ENCODE results near the gene ZNF552. TPM values are rescaled to one million over a fixed set of nuclear protein-coding genes. Genes with fewer than 3 reads are reported as not detected.
"Not testable (repeated sequence)": the region's sequence is repeated elsewhere in the genome, so short reads cannot be mapped to it uniquely, and the experiment has no call there.

ZNF552 gene
- total RNA-seq, 1 donor from 2014 or later = 3.0 TPM

DNA sequence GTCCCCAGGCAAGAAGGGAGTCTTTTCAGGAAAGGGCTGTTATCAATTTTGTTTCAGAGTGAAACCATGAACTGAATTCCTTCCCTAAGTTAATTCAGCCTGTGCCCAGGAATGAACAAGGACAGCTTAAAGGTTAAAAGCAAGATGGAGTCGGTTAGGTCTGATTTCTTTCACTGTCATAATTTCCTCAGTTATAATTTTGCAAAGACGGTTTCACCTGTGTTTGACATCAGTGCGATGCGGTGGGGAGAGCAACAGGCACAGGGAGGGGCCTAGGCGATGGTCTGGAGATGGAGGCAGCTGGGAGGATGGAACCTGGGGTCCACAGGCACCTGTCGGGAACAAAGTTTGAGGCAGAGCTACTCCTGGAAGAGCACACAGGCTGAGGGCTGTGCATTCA is 5.9 kb upstream of the ZNF552 start:
- intact Hi-C loops (cut with DNase I) = no loop called here
- no peak for DNase-seq (ENCODE audit: low spot score)

DNA sequence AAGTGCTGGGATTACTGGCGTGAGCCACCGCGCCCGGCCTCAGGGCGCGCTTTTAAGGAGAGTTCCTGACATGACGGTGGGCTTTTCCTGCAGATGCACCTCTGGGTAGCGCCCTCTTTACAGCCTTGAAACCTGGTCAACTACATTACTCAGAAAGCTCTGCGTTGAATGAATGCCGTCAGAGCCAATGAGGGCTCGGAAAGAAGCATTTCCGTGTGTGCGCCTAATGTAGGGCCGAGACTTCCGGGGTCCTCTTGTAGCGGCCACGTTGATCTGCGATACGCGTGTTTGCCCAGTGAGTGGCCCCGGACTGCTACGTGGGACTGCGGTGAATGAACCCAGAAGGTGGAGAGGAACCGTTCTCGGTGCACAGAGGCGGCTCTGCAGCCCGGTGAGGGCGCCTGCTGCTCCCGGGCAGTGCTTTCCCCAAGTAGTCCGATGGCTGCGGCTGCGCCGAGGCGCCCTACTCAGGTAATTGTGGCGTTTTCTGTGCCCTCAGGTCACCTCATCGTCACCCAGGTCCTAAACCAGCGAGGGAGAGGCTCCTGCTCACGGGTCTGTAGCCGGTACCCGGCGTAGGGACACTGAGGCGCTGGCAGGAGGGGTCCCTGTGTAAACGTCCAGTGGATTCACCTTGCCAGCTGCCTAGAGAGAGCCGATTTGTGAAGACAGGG is 4.9 kb upstream of the ZNF552 start:
- intact Hi-C loops (cut with DNase I) = no loop called here
- peak; percentile 89 for DNase-seq (ENCODE audit: low spot score)

DNA sequence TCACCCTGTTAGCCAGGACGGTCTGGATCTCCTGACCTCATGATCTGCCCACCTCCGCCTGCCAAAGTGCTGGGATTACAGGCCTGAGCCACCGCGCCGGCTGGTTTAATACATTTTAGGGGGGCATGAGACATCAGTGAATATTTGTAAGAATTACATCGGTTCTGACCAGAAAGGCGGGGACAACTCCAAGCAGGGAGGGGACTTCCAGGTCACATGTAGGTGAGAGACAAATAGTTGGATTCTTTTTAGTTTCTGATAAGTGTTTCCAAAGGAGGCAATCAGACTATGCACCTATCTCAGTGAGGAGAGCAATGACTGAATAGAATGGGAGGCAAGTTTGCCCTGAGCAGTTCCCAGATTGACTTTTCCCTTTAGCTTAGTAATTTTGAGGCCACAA is 3.7 kb upstream of the ZNF552 start:
- intact Hi-C loops (cut with DNase I) = no loop called here

DNA sequence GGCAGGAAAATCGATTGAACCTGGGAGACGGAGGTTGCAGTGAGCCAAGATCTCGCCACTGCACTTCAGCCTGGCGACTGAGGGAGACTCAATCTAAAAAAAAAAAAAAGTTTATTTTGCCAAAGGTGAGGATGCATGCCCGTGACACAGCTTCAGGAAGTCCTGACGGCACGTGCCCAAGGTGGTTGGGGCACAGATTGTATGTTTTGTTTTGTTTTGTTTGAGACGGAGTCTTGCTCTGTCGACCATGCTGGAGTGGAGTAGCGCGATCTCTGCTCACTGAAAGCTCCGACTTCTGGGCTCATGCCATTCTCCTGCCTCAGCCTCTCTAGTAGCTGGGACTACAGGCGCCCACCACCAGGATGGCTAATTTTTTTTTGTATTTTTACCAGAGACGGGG is 3.3 kb upstream of the ZNF552 start:
- intact Hi-C loops (cut with DNase I) = no loop called here

More for the DNA sequence above, 3.7 kb upstream of the ZNF552 start:
- no peak for DNase-seq (ENCODE audit: low spot score)

DNA sequence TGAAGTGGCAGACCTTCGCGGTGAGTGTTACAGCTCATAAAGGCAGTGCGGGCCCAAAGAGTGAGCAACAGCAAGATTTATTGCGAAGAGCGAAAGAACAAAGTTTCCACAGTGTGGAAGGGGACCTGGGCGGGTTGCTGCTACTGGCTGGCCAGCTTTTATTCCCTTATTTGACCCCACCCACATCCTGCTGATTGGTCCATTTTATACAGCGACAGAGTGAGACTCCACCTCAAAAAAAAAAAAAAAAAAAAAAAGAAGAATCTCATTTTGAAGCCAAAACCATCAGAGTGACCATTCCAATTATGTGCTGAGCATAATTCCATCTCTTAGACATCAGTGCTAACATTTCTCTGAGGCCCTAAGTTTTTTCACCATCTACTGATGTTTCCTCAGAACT is 1.9 kb upstream of the ZNF552 start:
- no peak for DNase-seq (ENCODE audit: low spot score)
- intact Hi-C loops (cut with DNase I) = no loop called here

More for the DNA sequence above, 3.3 kb upstream of the ZNF552 start:
- DNase-seq (ENCODE audit: low spot score) = no peak

DNA sequence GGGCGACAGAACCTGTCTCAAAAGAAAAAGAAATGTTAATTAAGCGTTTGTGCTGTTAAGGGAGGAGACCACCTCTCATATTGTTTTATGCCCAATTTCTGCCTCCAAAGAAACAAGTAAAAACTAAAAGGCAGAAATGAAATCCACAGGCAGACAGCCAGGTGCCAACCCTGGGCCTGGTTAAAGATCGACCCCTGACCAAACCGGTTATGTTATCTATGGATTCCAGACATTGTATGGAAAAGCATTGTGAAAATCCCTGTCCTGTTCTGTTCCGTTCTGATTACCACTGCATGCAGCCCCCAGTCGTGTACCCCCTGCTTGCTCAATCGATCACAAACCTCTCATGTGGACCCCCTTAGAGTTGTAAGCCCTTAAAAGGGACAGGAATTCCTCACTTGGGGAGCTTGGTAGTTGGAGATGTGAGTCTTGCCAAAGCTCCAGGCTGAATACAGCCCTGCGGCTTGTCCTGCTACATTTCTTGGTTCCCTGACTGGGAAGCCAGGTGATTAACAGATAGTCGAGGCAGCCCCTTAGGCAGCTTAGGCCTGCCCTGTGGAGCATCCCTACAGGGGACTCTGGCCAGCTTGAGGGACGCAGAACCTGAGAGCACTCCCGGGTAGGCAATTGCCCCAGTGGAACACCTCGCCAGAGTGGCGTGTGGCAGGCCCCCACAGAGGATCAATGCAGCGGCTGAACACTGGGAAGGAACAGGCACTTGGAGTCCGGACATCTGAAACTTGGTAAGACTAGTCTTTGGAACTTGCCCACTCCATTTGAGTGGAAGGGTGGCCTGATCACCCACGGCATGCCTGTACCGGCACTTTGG is 748 bp upstream of the ZNF552 start:
- no peak for DNase-seq (ENCODE audit: low spot score)
- intact Hi-C loops (cut with DNase I) = loop anchor here (2.0 kb wide), 1 partner anchor 69 kb away; the partner anchor contains the start of gene ZNF776

DNA sequence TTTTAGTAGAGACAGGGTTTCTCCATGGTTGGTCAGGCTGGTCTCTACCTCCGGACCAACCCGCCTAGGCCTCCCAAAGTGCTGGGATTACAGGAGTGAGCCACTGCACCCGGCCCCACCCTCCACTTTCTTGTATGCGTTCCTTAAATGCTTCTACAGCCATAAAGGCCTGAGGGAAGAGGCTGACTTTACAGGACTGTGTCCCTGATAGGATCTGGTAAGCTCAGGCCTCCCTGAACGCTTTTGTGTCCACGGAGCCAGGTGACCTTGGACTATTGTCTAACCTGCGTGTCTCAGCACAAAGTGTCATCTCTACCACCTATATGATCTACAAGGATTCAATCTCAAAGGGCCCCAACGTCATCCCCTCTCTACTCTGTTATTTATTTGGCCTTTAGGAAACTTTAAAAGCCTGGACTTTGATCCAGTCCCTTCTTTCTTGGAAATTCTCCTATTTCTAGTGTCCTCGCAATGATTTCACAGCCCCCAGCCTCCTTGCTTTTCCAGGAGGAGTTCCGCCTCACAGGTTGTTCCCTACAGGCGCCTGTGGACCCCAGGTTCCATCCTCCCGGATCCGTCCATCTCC is 701 bp downstream of the ZNF552 start:
- intact Hi-C loops (cut with DNase I) = loop anchor here (2.0 kb wide), 1 partner anchor 67 kb away; the partner anchor contains the start of gene ZNF776

DNA sequence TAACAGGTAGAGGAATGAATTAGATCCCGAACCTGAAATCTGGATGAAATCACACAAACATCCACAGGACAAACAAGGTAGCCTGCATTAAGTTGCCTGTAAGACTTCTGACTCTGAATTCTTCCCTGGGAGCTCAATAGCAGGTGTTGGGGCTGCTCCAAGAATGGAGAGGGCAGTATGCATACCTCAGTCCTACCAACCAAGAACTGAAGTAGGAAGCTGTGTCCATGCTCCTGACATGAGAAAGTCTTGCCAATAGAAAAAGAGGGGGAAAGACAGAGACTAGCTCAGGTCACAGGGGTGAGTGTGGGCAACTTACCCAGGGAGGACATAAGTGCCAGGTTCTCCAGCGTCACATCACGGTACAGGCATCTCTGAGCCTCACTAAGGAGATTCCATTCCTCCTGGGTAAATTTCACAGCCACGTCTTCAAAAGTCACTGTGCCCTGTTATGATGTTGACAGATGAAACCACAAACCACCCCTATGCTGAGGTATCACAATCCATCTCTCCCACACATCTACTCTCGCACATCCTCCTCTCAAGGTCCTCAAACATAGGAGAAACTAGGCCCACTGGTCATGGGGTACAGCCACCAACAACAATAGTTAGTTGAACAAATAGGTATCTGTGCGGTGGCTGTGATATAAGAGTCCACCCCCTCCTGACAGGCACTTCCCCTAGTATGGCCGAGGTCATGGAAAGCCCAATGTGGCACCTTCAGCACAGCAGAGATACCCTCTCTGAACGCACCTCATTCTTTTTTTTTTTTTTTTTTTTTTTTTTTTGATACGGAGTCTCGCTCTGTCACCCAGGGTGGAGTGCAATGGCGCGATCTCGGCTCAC is 1.5 kb downstream of the ZNF552 start:
- intact Hi-C loops (cut with DNase I) = not testable (repeated sequence)

More for the DNA sequence above, 701 bp downstream of the ZNF552 start:
- no peak for DNase-seq (ENCODE audit: low spot score)

DNA sequence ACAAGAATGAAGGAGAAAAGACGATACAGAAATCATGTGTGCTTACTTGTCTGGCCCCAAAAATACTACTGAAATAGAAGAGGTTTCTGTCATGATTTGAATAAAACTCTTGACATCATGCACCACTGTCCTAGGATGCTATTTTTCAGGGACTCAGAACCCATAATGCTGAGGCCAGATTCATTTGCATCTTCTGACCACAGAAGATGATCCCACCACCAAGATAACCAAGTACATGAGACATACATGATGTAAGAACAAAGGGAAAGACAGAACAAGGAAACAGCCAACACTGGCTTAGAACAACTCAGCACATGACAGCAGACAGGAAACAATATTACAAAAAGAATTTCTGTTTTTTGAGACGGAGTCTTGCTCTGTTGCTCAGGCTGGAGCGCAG is 2.5 kb downstream of the ZNF552 start:
- intact Hi-C loops (cut with DNase I) = no loop called here
- DNase-seq (ENCODE audit: low spot score) = no peak

More for the DNA sequence above, 1.5 kb downstream of the ZNF552 start:
- not testable (repeated sequence) for DNase-seq (ENCODE audit: low spot score)

DNA sequence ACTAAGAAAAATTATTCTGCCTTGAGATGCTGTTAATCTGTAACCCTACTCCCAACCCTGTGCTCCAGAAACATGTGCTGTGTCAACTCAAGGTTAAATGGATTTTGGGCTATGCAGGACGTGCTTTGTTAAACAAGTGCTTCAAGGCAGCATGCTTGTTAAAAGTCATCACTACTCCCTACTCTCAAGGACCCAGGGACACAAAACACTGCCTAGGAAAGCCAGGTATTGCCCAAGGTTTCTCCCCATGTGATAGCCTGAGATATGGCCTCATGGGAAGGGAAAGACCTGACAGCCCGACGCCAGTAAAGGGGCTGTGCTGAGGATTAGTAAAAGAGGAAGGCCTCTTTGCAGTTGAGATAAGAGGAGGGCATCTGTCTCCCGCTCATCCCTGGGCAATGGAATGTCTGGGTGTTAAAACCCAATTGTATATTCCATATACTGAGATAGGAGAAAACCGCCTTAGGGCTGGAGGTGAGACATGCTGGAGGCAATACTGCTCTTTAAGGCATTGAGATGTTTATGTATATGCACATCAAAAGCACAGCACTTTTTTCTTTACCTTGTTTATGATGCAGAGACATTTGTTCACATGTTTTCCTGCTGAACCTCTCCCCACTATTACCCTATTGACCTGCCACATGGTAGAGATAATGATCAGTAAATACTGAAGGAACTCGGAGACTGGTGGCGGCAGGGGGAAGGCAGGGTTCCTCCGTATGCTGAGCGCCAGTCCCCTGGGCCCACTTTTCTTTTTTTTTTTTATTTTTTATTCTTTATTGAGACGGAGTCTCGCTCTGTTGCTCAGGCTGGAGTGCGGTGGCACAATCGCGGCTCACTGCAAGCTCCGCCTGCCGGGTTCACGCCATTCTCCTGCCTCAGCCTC is 4.1 kb downstream of the ZNF552 start:
- DNase-seq (ENCODE audit: low spot score); intact Hi-C loops (cut with DNase I): not testable (repeated sequence)

DNA sequence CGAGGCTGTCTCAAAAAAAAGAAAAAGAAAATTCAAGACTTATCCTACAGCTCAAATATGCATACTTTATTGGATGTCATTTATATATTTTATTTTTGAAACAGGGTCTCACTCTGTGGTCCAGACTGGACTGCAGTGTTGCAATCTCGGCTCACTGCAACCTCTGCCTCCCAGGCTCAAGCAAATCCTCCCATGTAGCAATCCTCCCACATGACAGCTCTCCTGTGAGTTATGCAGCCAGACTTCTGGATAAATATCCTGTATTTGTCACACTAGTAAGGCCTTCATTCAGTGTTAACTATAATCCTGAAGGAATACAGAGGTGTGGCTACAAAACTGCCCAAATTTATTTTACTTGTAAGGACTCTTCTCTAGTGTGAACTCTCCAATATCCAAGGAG is 7.2 kb downstream of the ZNF552 start:
- intact Hi-C loops (cut with DNase I) = no loop called here
- no peak for DNase-seq (ENCODE audit: low spot score)

DNA sequence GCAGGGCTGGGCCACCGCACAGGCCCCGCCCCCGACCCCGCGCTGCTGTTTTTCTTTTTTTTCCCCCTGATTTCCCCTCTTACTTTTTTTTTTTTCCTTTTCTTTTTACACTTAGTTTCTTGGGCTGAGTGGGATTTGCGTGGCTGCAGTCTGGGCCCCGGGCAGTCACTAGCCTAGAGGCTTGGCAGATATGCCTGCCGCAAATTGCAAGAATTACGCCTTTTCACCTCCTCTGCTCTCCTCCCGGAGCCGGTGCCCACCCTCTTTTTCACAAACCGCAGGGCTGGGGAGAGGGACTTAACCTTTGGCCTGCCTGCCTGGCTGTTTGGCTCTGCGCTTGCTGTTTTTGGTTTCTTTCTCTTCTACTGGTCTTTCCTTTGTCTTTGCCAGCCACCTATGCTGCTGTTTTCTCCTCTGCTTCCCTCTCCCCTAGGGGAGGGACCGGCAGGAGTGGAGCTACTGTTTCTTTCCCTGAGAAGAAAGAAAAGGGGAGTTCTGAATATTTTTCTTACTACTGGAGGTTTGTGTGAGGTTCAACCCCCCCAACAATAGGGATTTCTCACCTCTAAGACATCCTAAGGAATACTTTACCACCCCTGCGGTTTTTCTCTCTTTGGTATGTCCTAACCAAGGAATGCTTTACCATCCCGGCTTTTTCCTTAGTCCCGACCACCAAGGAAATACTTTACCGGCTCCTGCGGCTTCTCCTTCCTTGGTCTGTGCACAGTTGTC is 11.0 kb downstream of the ZNF552 start:
- intact Hi-C loops (cut with DNase I) = no loop called here
- no peak for DNase-seq (ENCODE audit: low spot score)

DNA sequence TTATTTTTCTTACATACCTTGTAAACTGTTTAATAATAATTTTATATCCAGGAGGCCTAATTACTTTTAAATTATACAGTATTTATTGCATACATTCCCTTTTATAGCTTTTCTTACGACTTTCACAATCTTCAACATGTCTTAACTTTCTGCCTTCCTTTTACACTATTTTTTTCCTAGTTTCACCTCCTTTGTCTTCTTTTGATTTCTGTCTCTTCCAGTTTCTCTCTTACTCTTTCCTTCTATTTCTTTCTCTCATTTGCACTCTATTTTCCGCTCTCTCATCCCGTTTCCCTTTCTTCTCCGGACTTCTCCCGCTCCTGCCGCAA is 11.5 kb downstream of the ZNF552 start:
- no peak for DNase-seq (ENCODE audit: low spot score)
- intact Hi-C loops (cut with DNase I) = no loop called here

DNA sequence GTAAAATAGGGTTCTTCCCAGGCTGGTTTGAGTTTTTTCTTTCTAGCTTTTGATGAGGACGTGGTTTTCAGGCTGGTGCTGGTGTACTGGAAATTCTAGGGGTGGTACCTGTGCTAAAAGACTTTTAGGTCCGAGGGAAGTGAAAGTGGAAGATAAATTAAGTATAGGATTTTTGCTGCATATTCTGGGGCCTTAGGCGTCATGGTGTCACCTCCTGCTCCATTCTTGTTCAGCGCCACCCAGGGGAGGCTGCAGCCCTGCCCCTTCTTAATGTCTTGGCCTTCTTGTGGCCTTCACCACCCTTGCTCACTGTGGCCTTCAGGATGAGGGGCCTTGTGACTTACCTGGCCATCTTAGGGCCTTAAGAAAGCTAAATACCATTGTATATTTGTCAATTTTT is 12.4 kb downstream of the ZNF552 start:
- intact Hi-C loops (cut with DNase I) = no loop called here
- DNase-seq (ENCODE audit: low spot score) = no peak

DNA sequence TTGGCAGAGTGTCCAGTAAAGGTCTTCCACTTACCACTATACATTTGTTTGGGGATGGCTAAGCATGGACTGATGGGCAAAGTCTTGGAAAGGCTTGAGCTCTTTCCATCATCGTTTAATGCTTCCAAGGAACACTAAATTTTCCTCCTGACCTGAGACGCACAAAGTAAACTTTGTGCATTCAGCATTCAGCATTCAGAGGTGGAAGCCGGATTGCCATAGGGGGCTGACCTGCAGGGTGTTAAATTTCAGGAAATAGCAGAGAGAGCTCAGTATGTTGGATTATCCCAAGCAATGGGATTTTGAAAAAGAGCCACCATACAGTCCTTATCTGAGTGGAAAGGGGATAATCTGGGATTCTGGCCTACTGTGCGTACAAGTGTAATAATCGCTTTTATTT is 14.0 kb downstream of the ZNF552 start:
- intact Hi-C loops (cut with DNase I) = no loop called here

DNA sequence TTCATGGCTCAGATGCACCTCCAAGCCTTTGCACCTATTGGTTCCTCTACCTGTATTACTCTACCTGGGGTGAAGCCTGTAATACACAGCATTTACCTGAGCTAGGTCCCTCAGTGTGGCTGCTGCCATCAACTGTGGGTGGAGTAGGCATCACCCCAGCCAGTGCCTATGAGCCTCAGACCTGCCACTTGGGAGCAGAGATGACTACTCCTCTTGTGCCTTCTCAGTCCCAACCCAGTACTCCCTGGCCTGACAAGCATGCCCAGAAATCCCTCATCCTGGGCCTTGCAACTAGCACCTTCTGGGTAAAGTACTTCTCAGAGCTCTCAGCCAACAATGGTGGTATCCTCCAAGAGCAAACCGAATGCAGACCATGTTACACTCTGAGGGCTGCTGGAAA is 18.1 kb downstream of the ZNF552 start:
- intact Hi-C loops (cut with DNase I); DNase-seq (ENCODE audit: low spot score): not testable (repeated sequence)

More for the DNA sequence above, 14.0 kb downstream of the ZNF552 start:
- no peak for DNase-seq (ENCODE audit: low spot score)

DNA sequence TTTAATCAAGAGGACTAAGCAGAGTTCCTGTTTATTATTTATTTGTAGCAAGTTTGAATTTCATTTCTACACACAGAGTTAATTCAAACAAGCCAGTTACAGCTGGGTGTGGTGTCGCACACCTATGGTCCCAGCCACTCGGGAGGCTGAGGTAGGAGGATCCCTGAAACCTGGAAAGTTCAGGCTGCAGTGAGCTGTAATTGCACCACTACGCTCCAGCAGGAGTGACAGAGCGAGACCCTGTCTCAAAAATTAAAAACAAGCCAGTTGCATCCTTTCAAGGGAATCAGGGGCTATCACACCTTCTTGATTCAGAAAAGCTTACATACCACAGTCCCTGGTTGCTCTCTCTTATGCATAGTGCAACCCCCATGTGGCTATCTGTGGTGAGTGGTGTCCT is 25.4 kb downstream of the ZNF552 start:
- DNase-seq (ENCODE audit: low spot score) = no peak
- intact Hi-C loops (cut with DNase I) = no loop called here

DNA sequence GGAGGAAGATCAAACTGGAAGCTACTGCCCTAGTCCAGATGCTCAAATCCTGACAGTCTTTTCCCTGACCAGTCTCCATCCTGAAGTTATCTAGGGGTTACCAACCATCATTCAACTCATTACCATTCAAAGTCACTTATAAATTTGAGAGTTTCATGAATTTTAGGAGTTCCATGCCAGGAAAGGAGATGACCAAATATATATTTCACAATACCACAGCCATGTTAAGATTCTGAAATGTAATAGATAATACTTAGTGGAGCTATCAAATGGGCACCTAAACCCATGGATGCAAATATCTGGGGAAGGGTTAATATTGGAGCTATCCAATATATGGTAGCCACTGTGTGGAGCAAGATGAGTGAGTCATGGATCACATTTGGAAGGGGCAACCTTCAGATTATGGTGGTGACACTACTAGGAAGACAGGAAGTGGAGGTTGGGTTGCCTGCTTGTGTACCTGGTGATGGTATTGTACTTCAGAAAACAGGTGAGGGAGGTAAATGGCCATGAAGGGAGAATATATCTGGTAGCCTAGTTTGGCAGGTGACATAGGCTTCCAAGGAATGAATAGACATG is 26.5 kb downstream of the ZNF552 start:
- intact Hi-C loops (cut with DNase I) = no loop called here
- DNase-seq (ENCODE audit: low spot score) = no peak
